ENCODE data around the gene SCUBE3. TPM values are rescaled to one million over a fixed set of nuclear protein-coding genes. Genes with fewer than 3 reads are reported as not detected.

SCUBE3 gene
- total and polyA plus RNA-seq, 2 of the 8 experiments (the other 6 are each of a cell fraction or from before 2014, with no cell fraction given): 0.80 to 1.0 TPM

GRCh38 chr6:35247642-35248231 lies 34.0 kb downstream of the SCUBE3 start:
- 86% methylated on average over 2 of the region's 2 CpGs; no CpG with 5 or more reads in 1 of the 2 experiments for WGBS, 2 experiments (ENCODE audit: extremely low coverage in 1 of 2, insufficient coverage in 1 of 2, insufficient read length in 1 of 2, insufficient replicate concordance in 2 of 2, low coverage in 1 of 2, low lambda C conversion rate in 2 of 2, missing lambda C conversion rate in 1 of 2)

More at GRCh38 chr6:35247642-35248231, 34.0 kb downstream of the SCUBE3 start:
- H3K14ac ChIP-seq (ENCODE audit: insufficient read length): no peak overlapping the region
- no peak overlapping the region for H3K9ac ChIP-seq (replicated peaks in 1 of 4; ENCODE audit: extremely low read depth in 1 of 4, low read depth in 3 of 4, low read length in 3 of 4)
- H4K20me1 ChIP-seq (replicated peaks in 1 of 2; ENCODE audit: control insufficient read depth in 1 of 2, insufficient read depth in 2 of 2, low read length in 2 of 2): peaks cover 2 to 3% of the 10 kb centered on the region in 2 experiments
- H2AFZ ChIP-seq (ENCODE audit: low read length): no peak overlapping the region
- H4K91ac ChIP-seq (replicated peaks; ENCODE audit: insufficient read length, low read length): no peak overlapping the region
- FAIRE-seq (no peak), DNase-seq (ENCODE audit: low read depth in 1 of 2, low spot score in 2 of 2) (no peak)
- H3K23me2 ChIP-seq (ENCODE audit: low read depth, low read length): no peaks in the 10 kb centered on the region
- no peaks in the 10 kb centered on the region for H3K36me3 ChIP-seq (ENCODE audit: control insufficient read depth in 2 of 4, insufficient read depth in 4 of 4, low read length in 3 of 4)
- H3K9me3 ChIP-seq (ENCODE audit: insufficient read depth in 2 of 2, low read depth in 1 of 2, low read length in 1 of 2): no peaks in the 10 kb centered on the region
- H2BK20ac ChIP-seq (ENCODE audit: low read length): no peak overlapping the region
- H3K27me3 ChIP-seq (replicated peaks in 1 of 4; ENCODE audit: control insufficient read depth in 3 of 4, extremely low read depth in 1 of 4, insufficient read depth in 3 of 4, low read length in 3 of 4): no peaks in the 10 kb centered on the region
- no peak overlapping the region for H2BK12ac ChIP-seq (ENCODE audit: low read depth, low read length)
- H4K8ac ChIP-seq (ENCODE audit: extremely low read depth, insufficient read depth, low read length): no peak overlapping the region
- H3K4me3 ChIP-seq (ENCODE audit: extremely low read depth in 1 of 4, insufficient read depth in 2 of 4, low read depth in 3 of 4, low read length in 4 of 4): no peak overlapping the region
- no peak overlapping the region for H2BK5ac ChIP-seq (ENCODE audit: low read depth, low read length)
- no peak overlapping the region for H3K4me2 ChIP-seq (ENCODE audit: insufficient read depth in 1 of 2, low read depth in 2 of 2, low read length in 2 of 2)
- no peak overlapping the region for H3K27ac ChIP-seq (ENCODE audit: low read depth, low read length)
- H3K79me1 ChIP-seq (ENCODE audit: low read depth, low read length): no peaks in the 10 kb centered on the region
- peaks cover 0 to 7% (median 2%) of the 10 kb centered on the region in 4 experiments; a peak in 2 of 7 replicates for H3K4me1 ChIP-seq (replicated peaks in 1 of 4; ENCODE audit: control insufficient read depth in 3 of 4, insufficient read depth in 4 of 4, low read length in 3 of 4)
- H3K56ac ChIP-seq (replicated peaks; ENCODE audit: insufficient read length, low read depth, low read length): no peak overlapping the region
- H2AK5ac ChIP-seq (ENCODE audit: low read depth, low read length): no peak overlapping the region
- no peak overlapping the region for H3K4ac ChIP-seq (replicated peaks; ENCODE audit: insufficient read length, low read depth, low read length)
- TF ChIP-seq RNF2 (IDR thresholded peaks at IDR 0.05; ENCODE audit: borderline replicate concordance, low read depth, low read length, missing control alignments, poor library complexity, severe bottlenecking): no peak
- TF ChIP-seq CTBP2 (IDR thresholded peaks at IDR 0.05; ENCODE audit: borderline replicate concordance, insufficient read depth, insufficient read length, low read length): no peak
- no peak for TF ChIP-seq EZH2 (IDR thresholded peaks at IDR 0.05; ENCODE audit: low read depth, low read length, severe bottlenecking)
- no peak for TF ChIP-seq GTF2F1 (IDR thresholded peaks at IDR 0.05; ENCODE audit: borderline replicate concordance, low read depth, low read length)
- TF ChIP-seq RXRA (IDR thresholded peaks at IDR 0.05; ENCODE audit: insufficient read depth, low read depth, low read length): no peak
- TF ChIP-seq E2F6 (IDR thresholded peaks at IDR 0.05): no peak
- no peak for TF ChIP-seq SRF (IDR thresholded peaks at IDR 0.05; ENCODE audit: low read depth, low read length)
- TF ChIP-seq SP4 (IDR thresholded peaks at IDR 0.05; ENCODE audit: low read length): no peak
- TF ChIP-seq PHF8 (conservative IDR thresholded peaks at IDR 0.05; ENCODE audit: low read depth, low read length): no peak
- no peak for TF ChIP-seq RFX5 (IDR thresholded peaks at IDR 0.05; ENCODE audit: borderline replicate concordance, low read depth, low read length)
- no peak for TF ChIP-seq NANOG (IDR thresholded peaks at IDR 0.05; ENCODE audit: insufficient read depth, low read depth, low read length, poor library complexity, severe bottlenecking)
- no peak for TF ChIP-seq SIRT6 (IDR thresholded peaks at IDR 0.05; ENCODE audit: low read length)
- no peaks in the 10 kb centered on the region for H3K79me2 ChIP-seq (ENCODE audit: control insufficient read depth in 1 of 2, insufficient read depth in 2 of 2, low read length in 2 of 2)
- no peak overlapping the region for H3K18ac ChIP-seq (ENCODE audit: extremely low read depth, low read length)
- no peak overlapping the region for H2BK120ac ChIP-seq (replicated peaks; ENCODE audit: low read depth, low read length)
- H4K5ac ChIP-seq (ENCODE audit: insufficient read length, low read depth, low read length): no peak overlapping the region
- ChIA-PET POLR2A (ENCODE audit: partially characterized antibody) (no interaction called here), CTCF (ENCODE audit: partially characterized antibody) (interaction anchor here (0.8 to 1.8 kb wide), 2 partner anchors 47 to 108 kb away, joined by 3 to 7 read pairs; no protein-coding TSS in a partner anchor)
- no peak overlapping the region for H2BK15ac ChIP-seq (ENCODE audit: low read length)
- no peak overlapping the region for H3K23ac ChIP-seq (ENCODE audit: insufficient read length)

All from H1 (cell line).